ENCODE results near the gene MKLN1. TPM values are rescaled to one million over a fixed set of nuclear protein-coding genes. Genes with fewer than 3 reads are reported as not detected.
A peak's percentile ranks its signal among the peaks of the same experiment; 100 is the strongest.

MKLN1 gene
- 58.1 to 67.3 TPM (median 61.7 TPM) in 3 replicates for total RNA-seq

DNA sequence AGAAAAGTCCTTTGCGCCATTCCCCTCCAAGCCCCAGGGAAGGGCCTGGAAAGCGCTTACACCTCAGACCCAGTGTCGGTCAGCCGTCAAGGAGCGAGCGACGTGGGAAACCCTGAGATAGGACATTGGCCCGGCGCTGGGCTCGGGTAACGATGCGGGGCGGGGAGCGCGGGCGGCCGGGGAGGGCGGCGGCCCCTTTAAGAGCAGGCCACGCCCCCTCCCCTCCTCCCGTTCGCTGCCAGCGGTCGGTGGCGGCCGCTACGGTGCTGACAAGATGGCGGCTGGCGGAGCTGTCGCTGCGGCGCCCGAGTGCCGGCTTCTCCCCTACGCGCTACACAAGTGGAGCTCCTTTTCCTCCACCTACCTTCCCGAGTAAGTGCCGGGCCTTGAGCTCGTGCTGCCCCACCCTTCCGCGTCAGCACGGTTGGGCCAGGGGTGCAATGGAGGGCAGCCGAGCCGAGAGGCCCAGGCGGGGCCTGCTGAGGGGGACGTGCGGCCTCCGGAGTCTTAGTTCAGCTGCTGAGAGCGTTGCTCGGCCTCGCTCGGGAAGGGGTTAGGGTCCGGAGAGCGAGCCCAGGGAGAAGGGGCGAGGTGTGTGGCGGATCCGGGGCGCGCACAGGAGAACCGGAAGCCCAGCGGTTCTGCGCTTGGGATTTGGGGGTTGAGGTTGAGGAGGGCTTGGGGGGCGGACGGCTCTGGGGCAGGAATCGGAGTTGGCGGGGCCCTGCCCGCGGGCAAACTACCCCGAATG is at the start of gene MKLN1:
TSS of gene MKLN1 (plus strand) at position 251 of the 751 bp plus-strand sequence. CDS start at position 275, 24 bp downstream.
- no peaks in the 10 kb centered on the region for H3K27me3 Mint-ChIP-seq (ENCODE audit: low read depth)
- H3K36me3 Mint-ChIP-seq = no peaks in the 10 kb centered on the region
- DNase-seq (ENCODE audit: low spot score in 2 of 2, unreplicated experiment in 2 of 2) = peak; percentile 85 to 90
- TF ChIP-seq, protein P1, sequence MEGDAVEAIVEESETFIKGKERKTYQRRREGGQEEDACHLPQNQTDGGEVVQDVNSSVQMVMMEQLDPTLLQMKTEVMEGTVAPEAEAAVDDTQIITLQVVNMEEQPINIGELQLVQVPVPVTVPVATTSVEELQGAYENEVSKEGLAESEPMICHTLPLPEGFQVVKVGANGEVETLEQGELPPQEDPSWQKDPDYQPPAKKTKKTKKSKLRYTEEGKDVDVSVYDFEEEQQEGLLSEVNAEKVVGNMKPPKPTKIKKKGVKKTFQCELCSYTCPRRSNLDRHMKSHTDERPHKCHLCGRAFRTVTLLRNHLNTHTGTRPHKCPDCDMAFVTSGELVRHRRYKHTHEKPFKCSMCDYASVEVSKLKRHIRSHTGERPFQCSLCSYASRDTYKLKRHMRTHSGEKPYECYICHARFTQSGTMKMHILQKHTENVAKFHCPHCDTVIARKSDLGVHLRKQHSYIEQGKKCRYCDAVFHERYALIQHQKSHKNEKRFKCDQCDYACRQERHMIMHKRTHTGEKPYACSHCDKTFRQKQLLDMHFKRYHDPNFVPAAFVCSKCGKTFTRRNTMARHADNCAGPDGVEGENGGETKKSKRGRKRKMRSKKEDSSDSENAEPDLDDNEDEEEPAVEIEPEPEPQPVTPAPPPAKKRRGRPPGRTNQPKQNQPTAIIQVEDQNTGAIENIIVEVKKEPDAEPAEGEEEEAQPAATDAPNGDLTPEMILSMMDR (IDR thresholded peaks at IDR 0.05; ENCODE audit: unreplicated experiment) = no peak
- H3K4me3 Mint-ChIP-seq = peak within 1 kb of the TSS; percentile 94
- peaks cover 32% of the 10 kb centered on the region for H3K4me1 Mint-ChIP-seq
- H3K27ac Mint-ChIP-seq = peak within 1 kb of the TSS; percentile 99
- no peaks in the 10 kb centered on the region for H3K9me3 Mint-ChIP-seq

DNA sequence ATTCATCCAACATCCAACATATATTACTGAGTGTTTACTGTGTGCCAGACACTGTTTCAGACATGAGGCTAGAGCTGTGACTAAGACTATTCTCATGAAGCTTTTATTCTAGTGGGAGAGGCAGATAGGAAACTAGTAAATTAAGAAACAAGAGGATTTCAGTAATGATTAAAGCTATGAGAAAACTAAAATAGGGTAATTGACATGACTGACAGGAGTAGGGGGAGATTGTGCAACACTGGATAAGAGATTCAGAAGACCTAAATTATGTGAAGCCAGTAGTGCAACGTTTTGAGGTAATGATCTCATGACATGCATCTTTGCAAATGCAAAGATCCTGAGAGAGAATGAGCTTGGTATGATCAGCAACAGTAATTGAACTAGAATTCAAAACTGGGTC is 48.6 kb upstream of the MKLN1 start:
- no peak overlapping the region for H3K4me3 Mint-ChIP-seq
- TF ChIP-seq, protein P1 (IDR thresholded peaks at IDR 0.05; ENCODE audit: unreplicated experiment) = no peak
- no peaks in the 10 kb centered on the region for H3K36me3 Mint-ChIP-seq
- peaks cover 10% of the 10 kb centered on the region for H3K9me3 Mint-ChIP-seq
- no peaks in the 10 kb centered on the region for H3K27me3 Mint-ChIP-seq (ENCODE audit: low read depth)
- H3K27ac Mint-ChIP-seq = no peak overlapping the region
- no peaks in the 10 kb centered on the region for H3K4me1 Mint-ChIP-seq
- no peak for DNase-seq (ENCODE audit: low spot score in 2 of 2, unreplicated experiment in 2 of 2)

DNA sequence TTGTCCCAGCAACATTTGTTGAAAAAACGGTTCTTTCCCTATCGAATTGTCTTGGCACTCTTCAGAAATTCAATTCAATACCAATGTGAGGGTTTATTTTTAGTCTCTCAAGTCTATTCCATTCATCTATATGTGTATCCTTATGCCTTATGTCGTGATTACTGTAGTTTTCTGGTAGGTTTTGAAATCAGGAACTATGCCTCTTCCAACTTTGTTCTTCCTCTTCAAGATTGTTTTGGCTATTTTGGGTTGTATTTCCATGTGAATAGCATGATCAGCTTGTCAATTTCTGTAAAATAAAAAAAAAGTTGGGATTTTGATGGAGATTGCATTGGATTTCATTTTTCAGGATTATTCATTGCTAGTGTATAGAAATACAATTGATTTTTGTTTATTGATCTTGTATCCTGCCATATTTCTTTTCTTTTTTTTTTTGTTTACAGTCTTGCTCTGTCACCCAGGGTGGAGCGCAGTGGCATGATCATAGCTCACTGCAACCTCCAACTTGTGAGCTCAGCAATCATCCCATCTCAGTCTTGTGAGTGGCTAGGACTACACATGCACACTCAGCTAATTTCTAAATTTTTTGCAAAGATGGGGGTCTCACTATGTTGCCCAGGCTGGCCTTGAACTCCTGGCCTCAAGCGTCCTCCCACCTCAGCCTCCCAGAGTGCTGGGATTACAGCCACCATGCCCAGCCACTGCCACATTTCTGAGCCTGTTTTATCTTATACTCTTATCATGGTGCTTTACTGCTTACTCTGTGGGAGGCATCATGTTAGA is 46.2 kb upstream of the MKLN1 start:
- peaks cover 10% of the 10 kb centered on the region for H3K9me3 Mint-ChIP-seq
- no peaks in the 10 kb centered on the region for H3K36me3 Mint-ChIP-seq
- no peaks in the 10 kb centered on the region for H3K4me1 Mint-ChIP-seq
- no peaks in the 10 kb centered on the region for H3K27me3 Mint-ChIP-seq (ENCODE audit: low read depth)
- TF ChIP-seq, protein P1 (IDR thresholded peaks at IDR 0.05; ENCODE audit: unreplicated experiment) = no peak
- DNase-seq (ENCODE audit: low spot score in 2 of 2, unreplicated experiment in 2 of 2) = no peak
- no peak overlapping the region for H3K27ac Mint-ChIP-seq
- no peak overlapping the region for H3K4me3 Mint-ChIP-seq

DNA sequence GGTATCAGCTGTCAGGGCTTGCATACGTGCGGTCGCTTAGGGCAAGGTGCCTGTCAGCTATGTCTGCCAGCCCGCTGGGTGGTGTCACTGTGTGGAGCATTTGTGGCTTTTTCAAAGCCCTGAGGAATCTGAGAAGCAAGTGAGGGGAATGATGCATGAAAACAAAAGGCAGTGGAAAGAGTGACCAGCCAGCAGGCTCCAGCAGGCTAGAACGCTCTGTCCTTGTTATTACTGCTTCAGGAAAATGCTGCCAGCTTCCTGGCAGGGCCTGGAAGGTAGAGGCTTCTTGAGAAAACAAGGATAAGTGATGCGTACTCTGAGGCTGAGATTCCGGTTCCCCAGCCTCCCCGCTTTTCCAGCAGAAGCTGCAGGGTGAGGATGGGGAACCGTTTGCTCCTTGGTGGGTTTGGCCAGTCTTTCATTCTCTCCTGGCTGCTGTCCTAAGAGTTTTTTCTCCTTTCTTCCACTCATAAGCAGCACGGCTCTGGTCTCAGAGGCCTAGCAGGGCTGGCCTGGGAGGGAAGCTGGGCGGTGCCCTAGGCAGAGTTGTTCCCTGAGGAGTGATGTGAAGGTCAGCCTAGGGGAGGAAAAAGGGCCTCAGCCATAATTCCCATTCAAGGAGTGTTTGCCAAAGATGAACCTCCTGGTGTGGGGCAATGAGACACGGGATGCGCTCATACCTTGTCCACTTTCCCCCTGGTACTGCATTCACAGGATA is 42.8 kb upstream of the MKLN1 start:
- no peak overlapping the region for H3K4me3 Mint-ChIP-seq
- TF ChIP-seq, protein P1 (IDR thresholded peaks at IDR 0.05; ENCODE audit: unreplicated experiment) = no peak
- H3K27ac Mint-ChIP-seq = no peak overlapping the region

DNA sequence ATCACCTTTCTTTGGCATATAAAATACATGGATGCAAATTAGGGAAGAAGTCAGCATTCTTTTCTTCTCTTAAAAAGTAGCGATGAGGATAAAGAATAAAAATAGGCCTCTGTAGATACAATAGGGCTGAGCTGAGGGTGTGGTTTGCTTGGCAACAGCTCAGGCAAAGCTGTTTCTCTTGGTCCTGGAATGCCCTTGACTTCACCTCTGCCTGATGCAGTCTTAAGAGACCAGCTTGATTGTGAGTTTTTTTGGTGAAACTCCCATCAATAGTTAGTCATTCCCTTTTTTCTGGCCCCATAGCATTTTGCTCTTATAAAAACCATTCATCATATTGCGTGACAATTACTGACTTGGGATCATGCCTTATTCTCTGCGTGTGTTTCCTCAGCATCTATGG is 42.1 kb upstream of the MKLN1 start:
- Mint-ChIP-seq H3K27me3 (ENCODE audit: low read depth) (no peaks in the 10 kb centered on the region), H3K4me3 (no peak overlapping the region), H3K27ac (no peak overlapping the region), H3K4me1 (no peaks in the 10 kb centered on the region), H3K9me3 (no peaks in the 10 kb centered on the region), H3K36me3 (no peaks in the 10 kb centered on the region)
- TF ChIP-seq, protein P1 (IDR thresholded peaks at IDR 0.05; ENCODE audit: unreplicated experiment) = no peak
- no peak for DNase-seq (ENCODE audit: low spot score in 2 of 2, unreplicated experiment in 2 of 2)

More for the DNA sequence above, 42.8 kb upstream of the MKLN1 start:
- H3K27me3 Mint-ChIP-seq (ENCODE audit: low read depth) = no peaks in the 10 kb centered on the region
- no peaks in the 10 kb centered on the region for H3K36me3 Mint-ChIP-seq
- no peak for DNase-seq (ENCODE audit: low spot score in 2 of 2, unreplicated experiment in 2 of 2)
- H3K9me3 Mint-ChIP-seq = peaks cover 5% of the 10 kb centered on the region
- H3K4me1 Mint-ChIP-seq = no peaks in the 10 kb centered on the region
